HT-29 (cell line): ENCODE measurements around the gene TUBGCP3. TPM values are rescaled to one million over a fixed set of nuclear protein-coding genes. Genes with fewer than 3 reads are reported as not detected.
"Not testable (repeated sequence)": the region's sequence is repeated elsewhere in the genome, so short reads cannot be mapped to it uniquely, and the experiment has no call there.

Source experiments
- DNase-seq: peaks from one replicate; pipeline ENCODE4 v3.0.0-alpha.2; 2015; ENCODE audit warnings: low spot score
- total RNA-seq: library from RNA; depleted of rRNA; stranded (reverse); fragments of >200 nt; shearing (Covaris generic); gene quantifications from 2 replicates; pipeline ENCODE4 v1.2.3, GENCODE V29; 2014

Gene TUBGCP3
- total RNA-seq, 1 experiment from 2014 or later, result 42.6 TPM

- no peak for DNase-seq
Observed at GRCh38 chr13:112529216-112529615, 58.7 kb downstream of the TUBGCP3 start.

- DNase-seq, result no peak
Observed at GRCh38 chr13:112526146-112526853, 61.7 kb downstream of the TUBGCP3 start.

- DNase-seq, result no peak
Observed at GRCh38 chr13:112525356-112525945, 62.5 kb downstream of the TUBGCP3 start.

GRCh38 chr13:112522578-112522977, 65.4 kb downstream of the TUBGCP3 start:
- DNase-seq, result no peak

- no peak for DNase-seq
Observed at GRCh38 chr13:112521073-112521685, 66.8 kb downstream of the TUBGCP3 start.

- DNase-seq, result no peak
Observed at GRCh38 chr13:112519517-112520060, 68.4 kb downstream of the TUBGCP3 start.

GRCh38 chr13:112516218-112516617, 71.7 kb downstream of the TUBGCP3 start:
- DNase-seq, result no peak

- DNase-seq, result no peak
Observed at GRCh38 chr13:112513761-112514160, 74.2 kb downstream of the TUBGCP3 start.

- no peak for DNase-seq
Observed at GRCh38 chr13:112510987-112511685, 76.8 kb downstream of the TUBGCP3 start.

GRCh38 chr13:112510002-112510780, 77.8 kb downstream of the TUBGCP3 start:
- peak; percentile 71 for DNase-seq

- no peak for DNase-seq
Observed at GRCh38 chr13:112509190-112509589, 78.8 kb downstream of the TUBGCP3 start.

GRCh38 chr13:112506046-112506445, 81.9 kb downstream of the TUBGCP3 start:
- no peak for DNase-seq

- DNase-seq, result no peak
Observed at GRCh38 chr13:112496166-112496565, 91.8 kb downstream of the TUBGCP3 start.

GRCh38 chr13:112495465-112495864, 92.5 kb downstream of the TUBGCP3 start:
- DNase-seq, result no peak

GRCh38 chr13:112489199-112489598, 98.8 kb downstream of the TUBGCP3 start:
- no peak for DNase-seq

GRCh38 chr13:112488343-112489050, 99.5 kb downstream of the TUBGCP3 start:
- not testable (repeated sequence) for DNase-seq

GRCh38 chr13:112487127-112487517, 100.8 kb downstream of the TUBGCP3 start:
- no peak for DNase-seq

GRCh38 chr13:112486386-112487126, 101.4 kb downstream of the TUBGCP3 start:
- DNase-seq, result no peak

GRCh38 chr13:112485814-112486213, 102.1 kb downstream of the TUBGCP3 start:
- not testable (repeated sequence) for DNase-seq

- no peak for DNase-seq
Observed at GRCh38 chr13:112483299-112483698, 104.7 kb downstream of the TUBGCP3 start.
